Fibroblast of skin of abdomen (primary cell): ENCODE results near the gene CDCA5.
A peak's percentile ranks its signal among the peaks of the same experiment; 100 is the strongest.

Experiments
- DNase-seq: peaks from one replicate; pipeline ENCODE4 v3.0.0-alpha.2; 2013

Gene CDCA5

DNA sequence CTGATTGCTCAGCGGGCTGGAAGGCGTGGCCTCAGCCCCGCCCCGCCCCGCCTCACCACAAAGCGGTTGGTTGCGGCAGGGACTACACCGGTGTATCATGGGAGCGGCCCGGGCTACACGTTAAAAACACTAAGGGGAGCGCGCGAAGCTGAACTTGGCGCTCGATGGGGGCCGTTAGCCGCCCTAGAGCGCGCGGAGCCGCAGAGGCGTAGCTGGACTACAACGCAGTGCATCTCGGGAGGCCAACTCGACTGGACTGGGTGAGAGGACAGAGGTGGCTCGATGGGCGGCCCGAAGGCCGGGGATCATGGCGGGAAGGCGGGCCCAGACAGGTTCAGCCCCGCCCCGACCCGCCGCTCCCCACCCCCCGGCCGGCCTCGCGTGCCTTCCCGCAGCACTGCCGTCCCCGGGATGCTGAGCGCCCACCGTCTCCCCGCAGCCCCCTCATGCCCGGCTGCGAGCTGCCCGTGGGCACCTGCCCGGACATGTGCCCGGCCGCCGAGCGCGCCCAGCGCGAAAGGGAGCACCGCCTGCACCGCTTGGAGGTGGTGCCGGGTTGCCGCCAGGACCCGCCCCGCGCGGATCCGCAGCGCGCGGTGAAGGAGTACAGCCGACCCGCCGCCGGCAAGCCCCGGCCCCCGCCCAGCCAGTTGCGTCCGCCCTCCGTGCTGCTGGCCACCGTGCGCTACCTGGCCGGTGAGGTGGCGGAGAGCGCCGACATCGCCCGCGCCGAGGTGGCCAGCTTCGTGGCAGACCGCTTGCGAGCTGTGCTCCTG, 42.8 kb downstream of the CDCA5 start, which contains the start of gene SAC3D1:
TSS of gene SAC3D1 (plus strand) at position 364 of the 776 bp plus-strand sequence. CDS start at position 447, 83 bp downstream.
- peak; percentile 94 for DNase-seq

DNA sequence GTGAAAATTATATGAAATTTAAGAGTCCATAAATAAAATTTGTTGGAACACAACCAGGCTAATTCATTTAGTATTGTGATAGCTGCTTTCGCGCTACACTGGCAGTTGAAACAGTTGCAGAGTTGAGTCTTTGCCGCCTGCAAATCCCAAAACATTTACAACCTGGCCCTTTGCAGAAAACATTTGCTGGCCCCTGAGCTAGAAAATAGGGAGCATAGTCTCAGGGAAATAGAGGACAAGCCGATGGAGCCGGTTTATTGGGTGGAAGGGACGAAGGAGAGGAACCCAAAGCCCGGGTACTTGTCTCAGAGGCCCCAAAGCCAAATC, 43.4 kb downstream of the CDCA5 start:
- DNase-seq = no peak

DNA sequence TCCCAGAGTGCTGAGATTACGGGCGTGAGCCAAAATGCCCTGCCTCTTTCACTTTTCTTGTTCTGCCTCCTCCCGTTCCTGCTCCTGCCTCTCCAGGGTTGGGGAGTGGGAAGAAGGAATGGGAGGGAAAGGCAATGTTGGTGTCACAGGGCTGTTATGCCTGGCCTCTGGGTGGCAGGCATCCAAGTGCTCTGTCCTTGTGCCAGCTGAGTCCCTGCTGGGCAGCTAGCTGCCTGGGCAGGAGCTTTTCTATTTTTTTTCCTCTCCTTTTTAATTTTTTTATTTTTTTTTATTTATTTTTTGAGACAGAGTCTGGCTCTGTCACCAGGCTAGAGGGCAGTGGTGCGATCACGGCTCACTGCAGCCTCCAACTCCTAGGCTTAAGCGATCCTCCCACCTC, 46.9 kb downstream of the CDCA5 start:
- no peak for DNase-seq

- no peak for DNase-seq
These were observed 48.3 kb downstream of the CDCA5 start for GRCh38 chr11:65035579-65035978.

- no peak for DNase-seq
These were observed 49.4 kb downstream of the CDCA5 start for GRCh38 chr11:65034423-65034822.

DNA sequence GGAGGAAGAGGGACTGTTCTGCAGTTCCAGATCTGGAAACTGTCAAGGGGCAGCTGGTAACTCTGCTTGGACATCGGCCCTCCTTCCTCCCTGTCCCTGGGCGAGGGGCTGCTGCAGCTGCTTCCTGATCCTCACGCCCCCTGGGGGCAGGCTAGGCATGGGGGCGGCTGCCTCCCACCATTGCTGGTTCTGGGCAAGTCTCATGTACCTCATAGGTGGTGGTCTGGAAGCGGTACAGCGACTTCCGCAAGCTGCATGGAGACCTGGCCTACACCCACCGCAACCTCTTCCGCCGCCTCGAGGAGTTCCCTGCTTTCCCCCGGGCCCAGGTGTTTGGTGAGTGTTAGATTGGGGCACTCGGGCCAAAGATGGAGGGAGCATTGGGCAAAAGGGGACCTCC, 51.6 kb downstream of the CDCA5 start:
- no peak for DNase-seq
